DMS 273 (cell line): ENCODE results near the gene PHF21B.
A peak's percentile ranks its signal among the peaks of the same experiment; 100 is the strongest.
"Not testable (repeated sequence)": the region's sequence is repeated elsewhere in the genome, so short reads cannot be mapped to it uniquely, and the experiment has no call there.

ENCODE experiments used
- DNase-seq: peaks from one replicate; lab custom pipeline; 2025; ENCODE audit not compliant: unreplicated experiment; lab: John Stamatoyannopoulos, UW

Gene PHF21B

DNA sequence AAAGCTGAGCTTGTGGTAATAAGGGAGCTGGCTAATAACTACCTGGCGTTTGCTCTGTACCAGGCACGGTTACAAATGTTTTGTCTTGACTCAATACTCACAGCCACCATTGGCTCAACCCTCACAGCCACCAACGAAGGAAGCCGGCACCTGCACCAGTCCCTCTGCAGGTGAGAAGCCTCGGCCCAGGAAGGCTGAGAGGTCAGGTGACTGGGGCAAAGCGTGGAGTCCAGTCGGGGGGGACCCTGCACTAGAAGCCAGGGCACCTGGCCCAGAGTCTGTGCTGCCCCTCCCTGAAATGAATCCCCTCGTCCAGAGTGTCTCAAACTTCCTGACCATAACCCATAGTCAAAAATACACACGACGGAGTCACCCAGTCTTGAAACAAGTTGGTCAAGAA is 90.1 kb downstream of the PHF21B start:
- DNase-seq, result no peak

GRCh38 chr22:44918925-44919392 is 90.8 kb downstream of the PHF21B start:
- no peak for DNase-seq

DNA sequence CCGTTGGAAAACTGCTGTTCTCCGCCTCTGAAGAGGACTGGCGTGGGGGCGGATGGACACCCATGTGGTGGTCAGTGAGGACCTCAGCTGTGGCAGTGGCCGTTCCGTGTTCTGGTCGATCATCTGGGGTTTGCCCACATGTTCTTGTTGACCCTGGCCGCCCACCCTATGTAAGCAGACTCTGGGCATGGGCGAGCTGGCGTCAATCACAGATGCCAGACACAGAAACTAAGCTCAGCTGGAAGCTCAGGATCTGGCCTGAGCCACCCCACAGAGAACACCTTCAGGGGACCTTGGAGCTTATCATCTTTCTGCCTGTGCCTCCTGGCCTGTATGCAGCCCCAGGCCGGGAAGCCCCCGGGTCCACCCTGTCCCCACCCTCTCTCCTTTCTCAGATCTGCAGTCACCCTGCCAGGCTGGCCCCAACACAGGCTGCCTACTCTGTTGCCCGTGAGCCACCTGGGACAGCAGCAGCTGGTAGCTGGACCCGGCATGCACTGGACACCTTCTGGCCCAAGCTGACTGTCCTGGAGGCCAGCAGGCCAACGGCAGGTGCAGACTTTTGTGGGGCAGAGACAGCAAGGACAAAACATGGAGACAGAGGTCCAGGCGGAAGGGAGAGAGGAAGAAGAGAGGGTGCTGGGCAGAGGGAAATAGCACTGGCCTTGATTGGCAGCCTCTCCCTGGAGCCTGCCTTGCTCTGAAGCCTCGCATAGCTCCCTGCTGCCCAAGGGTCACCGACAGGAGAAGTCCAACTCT is 91.5 kb downstream of the PHF21B start:
- no peak for DNase-seq

GRCh38 chr22:44917372-44918165 is 92.2 kb downstream of the PHF21B start:
- no peak for DNase-seq

DNA sequence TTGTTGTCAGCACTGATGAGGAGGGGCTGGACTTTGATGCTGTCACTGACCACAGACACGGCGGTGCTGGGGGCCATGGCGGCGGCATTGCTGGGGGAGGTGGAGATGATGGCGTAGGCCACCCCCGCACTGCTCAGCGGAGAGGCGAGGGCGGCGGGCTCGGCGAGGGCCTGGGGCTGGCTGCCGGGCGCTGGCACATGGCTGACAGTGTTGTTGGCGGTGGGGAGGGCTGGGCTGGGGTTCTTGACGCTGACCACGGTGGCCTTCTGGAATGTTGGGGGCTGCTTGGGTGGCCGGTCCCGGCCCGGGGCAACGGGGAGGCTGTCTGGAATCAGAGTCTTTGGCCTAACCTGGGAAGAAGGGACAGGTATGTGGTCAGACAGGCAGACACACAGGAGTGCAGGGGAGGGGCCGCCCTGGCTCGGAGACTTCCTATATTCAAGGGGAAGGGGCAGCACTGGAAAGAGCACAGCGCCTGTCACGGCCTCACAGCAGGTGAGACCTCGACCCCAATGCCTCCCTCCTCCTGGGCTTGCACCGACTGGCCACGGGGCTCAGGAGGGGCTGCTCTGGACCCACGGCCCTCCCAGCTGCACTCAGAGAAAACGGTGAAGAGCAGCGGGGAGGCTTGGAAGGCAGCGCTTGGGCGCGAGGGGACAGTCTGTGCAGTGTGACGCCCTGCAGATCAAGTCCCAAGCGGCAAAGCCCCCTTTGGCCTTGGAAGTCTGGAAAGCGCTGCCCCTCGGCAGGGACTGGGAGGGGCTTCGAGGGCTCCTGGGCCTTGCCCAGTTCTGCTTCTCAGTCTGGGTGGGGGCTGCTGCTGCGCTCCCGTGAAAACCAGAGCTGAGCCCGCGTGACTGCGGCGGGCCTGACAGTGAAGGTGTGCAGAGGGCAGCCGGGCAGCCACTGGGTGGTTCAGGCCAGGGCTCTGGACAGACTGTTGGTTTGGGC is 93.2 kb downstream of the PHF21B start:
- no peak for DNase-seq

GRCh38 chr22:44915441-44915840 is 94.4 kb downstream of the PHF21B start:
- no peak for DNase-seq

GRCh38 chr22:44914026-44914721 is 95.6 kb downstream of the PHF21B start:
- no peak for DNase-seq

- DNase-seq, result no peak
Observed at GRCh38 chr22:44913198-44913983, 96.4 kb downstream of the PHF21B start.

- no peak for DNase-seq
Observed at GRCh38 chr22:44909241-44909640, 100.6 kb downstream of the PHF21B start.

DNA sequence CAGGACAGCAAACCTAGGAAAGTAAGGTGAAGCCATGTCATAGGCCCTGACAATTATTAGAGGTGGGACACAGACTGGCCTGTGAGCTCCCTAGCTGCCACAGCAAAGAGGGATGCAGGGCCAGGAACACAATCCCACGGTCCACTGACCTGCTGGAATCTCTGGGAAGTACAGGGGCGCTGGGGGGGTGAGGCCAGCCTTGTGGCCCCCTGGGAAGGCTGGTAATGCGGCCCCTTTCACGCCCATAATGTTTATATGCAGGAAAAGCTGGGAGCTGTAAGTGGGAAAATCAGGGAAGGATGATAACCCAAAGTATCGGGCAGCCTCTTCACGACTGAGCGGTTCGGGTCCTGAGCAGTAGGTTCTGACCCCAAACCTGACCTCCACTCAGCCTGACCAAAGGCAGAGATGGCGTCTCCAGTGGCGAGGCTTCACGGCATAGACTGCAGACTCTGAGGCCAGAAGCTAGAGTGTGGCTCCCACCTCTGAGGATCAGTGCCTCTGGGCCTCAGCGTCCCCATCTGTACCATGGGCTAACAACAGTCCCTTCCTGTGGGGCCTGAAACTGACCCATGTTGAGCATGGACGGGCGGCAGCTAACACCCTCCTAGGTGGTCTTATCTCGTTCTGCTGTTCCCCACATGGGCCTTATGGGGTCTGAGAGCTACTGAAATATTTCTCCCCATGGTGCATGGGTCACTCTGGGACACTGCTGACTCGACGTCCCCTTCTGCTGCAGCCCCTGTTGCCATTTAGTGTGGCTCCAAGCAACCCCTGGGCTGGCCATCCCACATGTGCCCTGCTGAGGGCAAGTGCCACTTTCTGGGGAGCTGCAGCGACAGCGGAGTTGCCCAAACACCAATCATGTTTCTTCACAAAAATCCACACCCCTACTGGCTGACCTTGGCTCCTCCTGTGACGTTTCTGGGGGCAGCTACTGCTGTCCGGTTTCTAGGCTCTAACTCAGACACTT is 101.8 kb downstream of the PHF21B start:
- DNase-seq, result no peak

GRCh38 chr22:44906999-44907644 is 102.7 kb downstream of the PHF21B start:
- DNase-seq, result no peak

- no peak for DNase-seq
Observed at GRCh38 chr22:44906248-44906936, 103.4 kb downstream of the PHF21B start.

- peak; percentile 9 for DNase-seq
Observed at GRCh38 chr22:44904492-44905152, 105.2 kb downstream of the PHF21B start.

- DNase-seq, result not testable (repeated sequence)
Observed at GRCh38 chr22:44903164-44903563, 106.6 kb downstream of the PHF21B start.

GRCh38 chr22:44901301-44901700 is 108.5 kb downstream of the PHF21B start:
- peak; percentile 17 for DNase-seq

GRCh38 chr22:44898236-44898635 is 111.6 kb downstream of the PHF21B start:
- no peak for DNase-seq
